Breast epithelium (tissue), 3 donors: ENCODE results near the gene BATF.

Experiments
- POLR2AphosphoS5 ChIP-seq, 3 donors: sonication (generic); formaldehyde crosslinking; IDR thresholded peaks; one replicate each; pipeline ENCODE4 v1.6.1; 2017; ENCODE audit warnings: antibody characterized with exemption in 3 of 3
- TF ChIP-seq, protein P1 (sequence below), 3 donors: fragments of 450-650 bp; IDR thresholded peaks; one replicate each; pipeline ENCODE4 v1.5.1; 2016 to 2017; ENCODE audit warnings: antibody characterized with exemption in 3 of 3, mild to moderate bottlenecking in 3 of 3, moderate library complexity in 3 of 3

DNA sequence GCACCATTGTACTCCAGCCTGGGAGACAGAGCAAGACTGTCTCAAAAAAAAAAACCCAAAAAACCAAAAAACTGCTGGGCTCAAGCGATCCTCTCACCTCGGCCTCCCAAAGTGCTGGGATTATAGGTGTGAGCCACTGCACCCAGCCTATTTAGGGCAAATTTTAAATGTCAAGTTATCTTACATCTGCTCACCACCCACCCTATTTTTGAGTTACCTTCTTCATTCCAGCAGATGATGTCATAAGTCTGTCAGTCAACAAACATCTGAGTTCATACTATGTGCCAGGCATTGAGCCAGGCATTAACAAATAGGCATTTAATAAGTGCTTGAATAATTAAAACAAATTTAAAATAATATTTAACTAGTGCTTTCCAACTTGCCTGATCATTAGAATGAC is 21.5 kb downstream of the BATF start:
- TF ChIP-seq, protein P1, sequence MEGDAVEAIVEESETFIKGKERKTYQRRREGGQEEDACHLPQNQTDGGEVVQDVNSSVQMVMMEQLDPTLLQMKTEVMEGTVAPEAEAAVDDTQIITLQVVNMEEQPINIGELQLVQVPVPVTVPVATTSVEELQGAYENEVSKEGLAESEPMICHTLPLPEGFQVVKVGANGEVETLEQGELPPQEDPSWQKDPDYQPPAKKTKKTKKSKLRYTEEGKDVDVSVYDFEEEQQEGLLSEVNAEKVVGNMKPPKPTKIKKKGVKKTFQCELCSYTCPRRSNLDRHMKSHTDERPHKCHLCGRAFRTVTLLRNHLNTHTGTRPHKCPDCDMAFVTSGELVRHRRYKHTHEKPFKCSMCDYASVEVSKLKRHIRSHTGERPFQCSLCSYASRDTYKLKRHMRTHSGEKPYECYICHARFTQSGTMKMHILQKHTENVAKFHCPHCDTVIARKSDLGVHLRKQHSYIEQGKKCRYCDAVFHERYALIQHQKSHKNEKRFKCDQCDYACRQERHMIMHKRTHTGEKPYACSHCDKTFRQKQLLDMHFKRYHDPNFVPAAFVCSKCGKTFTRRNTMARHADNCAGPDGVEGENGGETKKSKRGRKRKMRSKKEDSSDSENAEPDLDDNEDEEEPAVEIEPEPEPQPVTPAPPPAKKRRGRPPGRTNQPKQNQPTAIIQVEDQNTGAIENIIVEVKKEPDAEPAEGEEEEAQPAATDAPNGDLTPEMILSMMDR (IDR thresholded peaks at IDR 0.05): no peak
- no peak for TF ChIP-seq POLR2AphosphoS5 (IDR thresholded peaks at IDR 0.05)
